Medulla oblongata (tissue), 1 donor: ENCODE measurements around the gene C5orf46.
"Not testable (repeated sequence)": the region's sequence is repeated elsewhere in the genome, so short reads cannot be mapped to it uniquely, and the experiment has no call there.

ENCODE experiments used
- DNase-seq: peaks from one replicate; pipeline ENCODE4 v3.0.0-alpha.2; 2015; ENCODE audit errors: extremely low spot score

The C5orf46 gene

GRCh38 chr5:147895864-147896263, 10.5 kb downstream of the C5orf46 start:
- no peak for DNase-seq

- DNase-seq, result no peak
Observed at GRCh38 chr5:147893820-147894219, 12.5 kb downstream of the C5orf46 start.

GRCh38 chr5:147892696-147893296, 13.5 kb downstream of the C5orf46 start:
- no peak for DNase-seq

GRCh38 chr5:147887930-147888329, 18.4 kb downstream of the C5orf46 start:
- DNase-seq, result no peak

GRCh38 chr5:147887026-147887627, 19.2 kb downstream of the C5orf46 start:
- peak; percentile 58 for DNase-seq

GRCh38 chr5:147882586-147883313, 23.6 kb downstream of the C5orf46 start:
- no peak for DNase-seq

GRCh38 chr5:147880487-147880886, 25.9 kb downstream of the C5orf46 start:
- no peak for DNase-seq

GRCh38 chr5:147879784-147880183, 26.6 kb downstream of the C5orf46 start:
- DNase-seq, result no peak

GRCh38 chr5:147878066-147878759, 28.1 kb downstream of the C5orf46 start, which contains the start of gene SCGB3A2:
TSS of gene SCGB3A2 (plus strand) at chr5:147878711. CDS start at chr5:147878804, 93 bp downstream.
- DNase-seq, result no peak

GRCh38 chr5:147876626-147877025, 29.7 kb downstream of the C5orf46 start:
- no peak for DNase-seq

GRCh38 chr5:147876141-147876540, 30.2 kb downstream of the C5orf46 start:
- DNase-seq, result no peak

- no peak for DNase-seq
Observed at GRCh38 chr5:147874910-147875367, 31.4 kb downstream of the C5orf46 start.

GRCh38 chr5:147874118-147874875, 32.0 kb downstream of the C5orf46 start:
- DNase-seq, result not testable (repeated sequence)

- DNase-seq, result not testable (repeated sequence)
Observed at GRCh38 chr5:147872744-147873435, 33.4 kb downstream of the C5orf46 start.

- DNase-seq, result not testable (repeated sequence)
Observed at GRCh38 chr5:147871980-147872549, 34.3 kb downstream of the C5orf46 start.

GRCh38 chr5:147869892-147870291, 36.4 kb downstream of the C5orf46 start:
- not testable (repeated sequence) for DNase-seq

GRCh38 chr5:147869112-147869511, 37.2 kb downstream of the C5orf46 start:
- no peak for DNase-seq

- no peak for DNase-seq
Observed at GRCh38 chr5:147863454-147864158, 42.7 kb downstream of the C5orf46 start.

- no peak for DNase-seq
Observed at GRCh38 chr5:147860641-147861025, 45.7 kb downstream of the C5orf46 start.
